GM12874 (cell line): ENCODE results near the gene OR2A5.

Experiments used
- TF ChIP-seq, protein P1 (sequence below): IDR thresholded peaks from 2 replicates; pipeline ENCODE4 v1.5.1; 2011; ENCODE audit warnings: low read depth, mild to moderate bottlenecking, control low read depth, low read length, moderate library complexity; ENCODE audit not compliant: insufficient read depth

Gene OR2A5

GRCh38 chr7:144069511-144069910 lies 20.8 kb downstream of the OR2A5 start, which contains the start of gene OR2A25:
TSS of gene OR2A25 (plus strand) at chr7:144069811. CDS start at chr7:144074220, 4,409 bp downstream.
- TF ChIP-seq, protein P1, sequence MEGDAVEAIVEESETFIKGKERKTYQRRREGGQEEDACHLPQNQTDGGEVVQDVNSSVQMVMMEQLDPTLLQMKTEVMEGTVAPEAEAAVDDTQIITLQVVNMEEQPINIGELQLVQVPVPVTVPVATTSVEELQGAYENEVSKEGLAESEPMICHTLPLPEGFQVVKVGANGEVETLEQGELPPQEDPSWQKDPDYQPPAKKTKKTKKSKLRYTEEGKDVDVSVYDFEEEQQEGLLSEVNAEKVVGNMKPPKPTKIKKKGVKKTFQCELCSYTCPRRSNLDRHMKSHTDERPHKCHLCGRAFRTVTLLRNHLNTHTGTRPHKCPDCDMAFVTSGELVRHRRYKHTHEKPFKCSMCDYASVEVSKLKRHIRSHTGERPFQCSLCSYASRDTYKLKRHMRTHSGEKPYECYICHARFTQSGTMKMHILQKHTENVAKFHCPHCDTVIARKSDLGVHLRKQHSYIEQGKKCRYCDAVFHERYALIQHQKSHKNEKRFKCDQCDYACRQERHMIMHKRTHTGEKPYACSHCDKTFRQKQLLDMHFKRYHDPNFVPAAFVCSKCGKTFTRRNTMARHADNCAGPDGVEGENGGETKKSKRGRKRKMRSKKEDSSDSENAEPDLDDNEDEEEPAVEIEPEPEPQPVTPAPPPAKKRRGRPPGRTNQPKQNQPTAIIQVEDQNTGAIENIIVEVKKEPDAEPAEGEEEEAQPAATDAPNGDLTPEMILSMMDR: no peak

DNA sequence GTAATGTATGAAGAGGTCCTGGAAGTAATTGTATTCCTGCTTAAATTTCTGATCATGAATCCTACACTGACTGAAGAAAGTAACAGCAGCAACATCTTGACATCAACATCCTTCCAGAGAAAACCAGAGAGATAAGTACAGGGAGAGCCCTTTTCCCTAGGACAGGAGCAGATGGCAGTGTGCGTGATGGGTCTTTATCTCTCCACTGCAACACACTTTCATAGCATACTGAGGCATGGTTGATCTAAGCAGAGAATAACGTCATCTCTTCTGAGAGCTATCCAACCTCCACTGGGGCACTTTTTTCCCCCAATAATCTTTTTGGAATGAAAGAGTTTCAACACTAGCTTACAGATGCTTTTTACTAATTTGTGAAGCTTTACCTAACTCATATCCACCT lies 21.2 kb downstream of the OR2A5 start:
- TF ChIP-seq, protein P1: no peak

DNA sequence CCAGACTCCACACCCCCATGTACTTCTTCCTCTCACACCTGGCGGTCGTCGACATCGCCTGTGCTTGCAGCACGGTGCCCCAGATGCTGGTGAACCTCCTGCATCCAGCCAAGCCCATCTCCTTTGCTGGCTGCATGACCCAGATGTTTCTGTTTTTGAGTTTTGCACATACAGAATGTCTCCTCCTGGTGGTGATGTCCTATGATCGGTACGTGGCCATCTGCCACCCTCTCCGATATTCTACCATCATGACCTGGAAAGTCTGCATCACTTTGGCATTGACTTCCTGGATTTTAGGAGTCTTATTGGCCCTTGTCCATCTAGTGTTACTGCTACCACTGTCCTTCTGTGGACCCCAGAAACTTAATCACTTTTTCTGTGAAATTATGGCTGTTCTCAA lies 25.6 kb downstream of the OR2A5 start:
- TF ChIP-seq, protein P1: 0 out of 2 replicates have a peak, but pooled peaks have one; percentile 1

DNA sequence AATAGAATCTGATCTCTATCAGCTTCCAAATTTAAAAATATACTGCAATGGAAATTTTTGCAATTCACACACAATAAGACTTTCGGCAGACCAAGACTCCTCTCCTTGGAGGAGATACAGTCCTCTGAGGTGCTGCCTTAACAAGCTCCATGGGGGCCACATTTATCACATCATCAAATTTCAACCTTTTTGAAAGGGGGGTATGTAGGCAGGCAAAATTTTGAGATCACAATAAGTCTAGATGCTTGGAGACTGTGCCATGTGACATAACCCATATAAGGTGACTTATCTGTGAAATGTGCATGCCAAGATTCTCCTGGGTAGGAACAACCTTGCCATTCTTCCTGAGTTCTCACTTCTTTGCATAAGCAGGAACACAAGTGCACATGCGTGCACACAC lies 37.2 kb downstream of the OR2A5 start, which contains the start of gene OR2A12:
TSS of gene OR2A12 (plus strand) at position 301 of the 400 bp plus-strand sequence. CDS start 8,830 bp downstream, outside the sequence.
- TF ChIP-seq, protein P1: no peak

GRCh38 chr7:144086730-144087129 lies 38.0 kb downstream of the OR2A5 start:
- TF ChIP-seq, protein P1: no peak

DNA sequence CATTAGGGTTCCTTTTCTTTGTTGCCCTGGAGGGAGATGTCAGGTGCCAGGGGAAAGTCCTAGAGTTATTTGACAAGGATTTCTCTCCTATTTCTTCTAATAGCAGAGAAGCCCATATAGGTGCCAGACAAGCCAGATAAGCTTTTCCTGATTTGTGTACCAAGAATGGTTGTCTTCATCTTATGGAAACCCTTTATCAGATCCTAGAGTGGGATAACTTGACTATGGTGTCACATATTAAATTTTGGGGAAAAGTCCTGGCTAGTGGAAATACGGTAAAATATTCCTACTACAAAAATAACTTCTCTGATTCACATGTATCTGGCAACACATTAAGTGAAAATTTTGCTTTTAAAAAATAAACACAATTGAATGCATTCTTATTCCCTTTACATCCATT lies 38.5 kb downstream of the OR2A5 start:
- TF ChIP-seq, protein P1: no peak

DNA sequence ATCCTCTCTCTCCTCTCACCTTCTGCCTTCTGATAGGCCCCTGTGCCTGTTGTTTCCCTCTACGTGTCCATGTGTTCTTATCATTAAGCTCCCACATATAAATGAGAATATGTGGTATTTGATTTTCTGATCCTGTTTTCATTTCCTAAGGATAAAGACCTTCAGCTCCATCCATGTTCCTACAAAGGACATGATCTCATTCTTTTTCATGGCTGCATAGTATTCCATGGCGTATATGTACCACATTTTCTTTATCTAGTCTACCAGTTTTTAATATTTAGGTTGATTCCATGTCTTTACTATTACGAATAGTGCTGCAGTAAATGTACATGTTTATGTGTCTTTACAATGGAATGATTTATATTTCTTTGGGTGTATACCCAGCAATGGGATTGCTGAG lies 41.9 kb downstream of the OR2A5 start:
- TF ChIP-seq, protein P1: no peak
